A549 (cell line): ENCODE data around the gene RASSF4. TPM values are rescaled to one million over a fixed set of nuclear protein-coding genes. Genes with fewer than 3 reads are reported as not detected.
A peak's percentile ranks its signal among the peaks of the same experiment; 100 is the strongest.

Experiments
- ATAC-seq, 2 experiments: fragments of 200-7000 bp in 1 of 2; fragments of >200 bp in 1 of 2; cut with Nextera tagmentation in 1 of 2; cut with Tn5 transposase in 1 of 2; 3 replicates each; pipeline versions ENCODE4 v1.8.0 to v1.9.1; 2018 to 2020; ENCODE audit warnings: mild to moderate bottlenecking in 1 of 2, moderate library complexity in 1 of 2
- CTCF ChIA-PET: fragments of 300-600 bp; sonication (Branson Sonifier 250); formaldehyde crosslinking; extraction: SDS; loops from one replicate; lab custom pipeline; 2021; ENCODE audit warnings: antibody characterized with exemption, inconsistent platforms; lab: Yijun Ruan, JAX
- POLR2A ChIA-PET: fragments of 350-600 bp; formaldehyde crosslinking; extraction: SDS; loops from one replicate; lab custom pipeline; 2021; ENCODE audit warnings: antibody characterized with exemption, inconsistent platforms; lab: Yijun Ruan, JAX
- DNase-seq, 2 experiments: peaks; one replicate each; pipeline versions ENCODE4 v3.0.0 to v3.0.0-alpha.2; 2011 to 2016; ENCODE audit warnings: low read depth in 1 of 2, low spot score in 1 of 2
- FAIRE-seq: peaks from 2 replicates; lab custom pipeline; 2011; peaks lifted over from hg19 to GRCh38; lab: Jason Lieb, UNC
- H3K27ac ChIP-seq, 2 experiments: fragments of >200 bp; sonication (Bioruptor Twin); formaldehyde crosslinking; 3 replicates each; pipeline ENCODE4 v1.5.1; 2016 to 2017
- H3K4me1 ChIP-seq: fragments of >200 bp; sonication (Bioruptor Twin); formaldehyde crosslinking; 3 replicates; pipeline ENCODE4 v1.6.1; 2016
- H3K4me2 ChIP-seq: fragments of >200 bp; sonication (Bioruptor Twin); formaldehyde crosslinking; 3 replicates; pipeline ENCODE4 v1.6.1; 2016
- H3K4me3 ChIP-seq: fragments of >200 bp; sonication (Bioruptor Twin); formaldehyde crosslinking; 3 replicates; pipeline ENCODE4 v1.5.1; 2016
- H3K9me3 ChIP-seq: fragments of >200 bp; sonication (Bioruptor Twin); formaldehyde crosslinking; 3 replicates; pipeline ENCODE4 v1.6.1; 2016
- CEBPB ChIP-seq, 2 experiments: fragments of >200 bp in 1 of 2; sonication (Bioruptor Twin) in 1 of 2; formaldehyde crosslinking in 1 of 2; IDR thresholded peaks; 2 replicates each; pipeline ENCODE4 v1.6.1; 2012 to 2016
- CHD4 ChIP-seq: fragments of 200-600 bp; sonication (generic); IDR thresholded peaks from 2 replicates; pipeline ENCODE4 v1.6.1; 2016; ENCODE audit warnings: antibody characterized with exemption, mild to moderate bottlenecking, borderline replicate concordance
- GATA3 ChIP-seq: IDR thresholded peaks from 2 replicates; pipeline ENCODE4 v1.6.1; 2012; ENCODE audit warnings: borderline replicate concordance
- HDAC2 ChIP-seq: fragments of 200-600 bp; sonication (generic); IDR thresholded peaks from 2 replicates; pipeline ENCODE4 v1.6.1; 2016
- MAZ ChIP-seq: fragments of 150-350 bp; IDR thresholded peaks from 2 replicates; pipeline ENCODE4 v1.6.1; 2014; ENCODE audit warnings: antibody characterized with exemption, low read depth, low read length, borderline replicate concordance
- POLR2A ChIP-seq: IDR thresholded peaks from 2 replicates; pipeline ENCODE4 v1.6.1; 2012; ENCODE audit warnings: mild to moderate bottlenecking, low read length
- RAD21 ChIP-seq, 2 experiments: fragments of >200 bp in 1 of 2; sonication (Bioruptor Twin) in 1 of 2; formaldehyde crosslinking in 1 of 2; IDR thresholded peaks in 1 of 2; conservative IDR thresholded peaks in 1 of 2; 2 replicates in 1 of 2; 3 replicates in 1 of 2; pipeline ENCODE4 v1.6.1; 2012 to 2018; ENCODE audit warnings: inconsistent platforms in 1 of 2
- RCOR1 ChIP-seq: fragments of 150-350 bp; IDR thresholded peaks from 2 replicates; pipeline ENCODE4 v1.6.1; 2014; ENCODE audit warnings: antibody characterized with exemption, low read length, low read depth
- RNF2 ChIP-seq: fragments of 200-600 bp; sonication (generic); IDR thresholded peaks from 2 replicates; pipeline ENCODE4 v1.6.1; 2016; ENCODE audit warnings: low read depth, mild to moderate bottlenecking, antibody characterized with exemption, moderate library complexity, borderline replicate concordance
- SREBF2 ChIP-seq: fragments of 450-650 bp; IDR thresholded peaks from 2 replicates; pipeline ENCODE4 v1.6.1; 2014; ENCODE audit warnings: mild to moderate bottlenecking, moderate library complexity
- TFCP2L1 ChIP-seq: fragments of 250-450 bp; sonication (Bioruptor Pico); IDR thresholded peaks from 2 replicates; pipeline ENCODE4 v1.5.0; 2021; ENCODE audit warnings: mild to moderate bottlenecking
- ZC3H11A ChIP-seq: fragments of 450-650 bp; IDR thresholded peaks from 2 replicates; pipeline ENCODE4 v1.6.1; 2014; ENCODE audit warnings: antibody characterized with exemption, mild to moderate bottlenecking
- WGBS: methylation state at CpG from one replicate; pipeline ENCODE4 v1.1.6; 2017; ENCODE audit errors: missing lambda C conversion rate; 5-methylcytosine and 5-hydroxymethylcytosine counted together
- polyA plus RNA-seq, 4 experiments: library from polyadenylated mRNA; depleted of rRNA in 3 of 4; stranded (reverse); fragments of >200 nt; fragmentation: RNase III in 1 of 4; extraction: RNeasy Plus Mini Kit Qiagen cat#74134 plus additional on column Dnase treatment in 1 of 4; gene quantifications; 2 replicates in 3 of 4; 3 replicates in 1 of 4; pipeline ENCODE4 v1.2.3, GENCODE V29; 2011 to 2017
- TF ChIP-seq, protein P1 (sequence below): fragments of 200-600 bp; sonication (generic); IDR thresholded peaks from 2 replicates; pipeline ENCODE4 v1.6.1; 2016; ENCODE audit warnings: antibody characterized with exemption, mild to moderate bottlenecking, moderate library complexity
- TF ChIP-seq, protein P2 (sequence below): IDR thresholded peaks from 2 replicates; pipeline ENCODE4 v1.6.1; 2012
- TF ChIP-seq, protein P3 (sequence below): fragments of >200 bp; sonication (Bioruptor Twin); formaldehyde crosslinking; IDR thresholded peaks from 3 replicates; pipeline ENCODE4 v1.6.1; 2016

RASSF4 gene
- polyA plus RNA-seq, 2 of the 4 experiments (the other 2 are of a cell fraction), result 1.9 to 2.2 TPM

DNA sequence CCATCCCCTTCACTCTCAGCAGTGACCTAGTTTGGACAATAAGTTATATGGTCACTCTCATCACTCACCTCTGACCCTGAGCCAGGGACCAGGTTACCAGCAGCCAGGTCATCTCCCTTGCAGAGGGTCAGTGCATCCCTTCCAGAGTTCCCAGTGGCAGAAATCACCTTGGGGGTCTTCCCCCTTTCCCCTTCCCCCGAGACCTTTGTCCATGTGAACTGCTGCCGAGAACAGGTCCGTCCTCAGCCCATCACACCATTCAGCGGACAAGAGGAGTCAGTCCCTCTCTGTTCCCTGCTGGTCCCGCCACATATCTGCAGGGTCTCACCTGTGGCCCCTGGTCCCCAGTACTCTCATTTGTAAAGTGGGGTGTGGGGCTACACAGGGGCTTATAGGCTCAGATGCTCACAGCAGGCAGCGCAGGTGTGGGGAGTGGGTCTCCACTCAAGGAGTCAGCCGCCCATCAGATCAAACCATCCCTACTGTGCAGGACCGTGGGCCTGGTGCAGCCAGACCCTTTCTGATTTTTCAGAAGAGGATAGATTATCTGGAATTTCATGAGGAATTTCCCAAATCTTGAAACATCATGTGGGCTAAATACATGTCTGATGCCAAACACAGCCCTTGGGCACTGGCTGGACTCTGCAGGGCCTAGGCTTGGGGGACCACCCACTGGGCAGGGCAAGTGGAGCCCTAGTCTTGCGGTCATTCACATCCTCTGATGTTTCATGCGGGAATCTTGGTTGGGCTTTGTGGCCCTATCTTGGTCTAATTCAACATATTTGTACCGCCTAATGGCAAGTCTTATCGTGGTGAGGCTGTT, 12.5 kb downstream of the RASSF4 start (continued):
- TF ChIP-seq, protein P1, sequence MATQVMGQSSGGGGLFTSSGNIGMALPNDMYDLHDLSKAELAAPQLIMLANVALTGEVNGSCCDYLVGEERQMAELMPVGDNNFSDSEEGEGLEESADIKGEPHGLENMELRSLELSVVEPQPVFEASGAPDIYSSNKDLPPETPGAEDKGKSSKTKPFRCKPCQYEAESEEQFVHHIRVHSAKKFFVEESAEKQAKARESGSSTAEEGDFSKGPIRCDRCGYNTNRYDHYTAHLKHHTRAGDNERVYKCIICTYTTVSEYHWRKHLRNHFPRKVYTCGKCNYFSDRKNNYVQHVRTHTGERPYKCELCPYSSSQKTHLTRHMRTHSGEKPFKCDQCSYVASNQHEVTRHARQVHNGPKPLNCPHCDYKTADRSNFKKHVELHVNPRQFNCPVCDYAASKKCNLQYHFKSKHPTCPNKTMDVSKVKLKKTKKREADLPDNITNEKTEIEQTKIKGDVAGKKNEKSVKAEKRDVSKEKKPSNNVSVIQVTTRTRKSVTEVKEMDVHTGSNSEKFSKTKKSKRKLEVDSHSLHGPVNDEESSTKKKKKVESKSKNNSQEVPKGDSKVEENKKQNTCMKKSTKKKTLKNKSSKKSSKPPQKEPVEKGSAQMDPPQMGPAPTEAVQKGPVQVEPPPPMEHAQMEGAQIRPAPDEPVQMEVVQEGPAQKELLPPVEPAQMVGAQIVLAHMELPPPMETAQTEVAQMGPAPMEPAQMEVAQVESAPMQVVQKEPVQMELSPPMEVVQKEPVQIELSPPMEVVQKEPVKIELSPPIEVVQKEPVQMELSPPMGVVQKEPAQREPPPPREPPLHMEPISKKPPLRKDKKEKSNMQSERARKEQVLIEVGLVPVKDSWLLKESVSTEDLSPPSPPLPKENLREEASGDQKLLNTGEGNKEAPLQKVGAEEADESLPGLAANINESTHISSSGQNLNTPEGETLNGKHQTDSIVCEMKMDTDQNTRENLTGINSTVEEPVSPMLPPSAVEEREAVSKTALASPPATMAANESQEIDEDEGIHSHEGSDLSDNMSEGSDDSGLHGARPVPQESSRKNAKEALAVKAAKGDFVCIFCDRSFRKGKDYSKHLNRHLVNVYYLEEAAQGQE, result no peak
- no peak for TF ChIP-seq GATA3
- TF ChIP-seq SREBF2, result no peak
- TF ChIP-seq HDAC2, result no peak
- TF ChIP-seq, protein P2, sequence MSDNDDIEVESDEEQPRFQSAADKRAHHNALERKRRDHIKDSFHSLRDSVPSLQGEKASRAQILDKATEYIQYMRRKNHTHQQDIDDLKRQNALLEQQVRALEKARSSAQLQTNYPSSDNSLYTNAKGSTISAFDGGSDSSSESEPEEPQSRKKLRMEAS, result no peak
- TF ChIP-seq MAZ, result no peak

DNA sequence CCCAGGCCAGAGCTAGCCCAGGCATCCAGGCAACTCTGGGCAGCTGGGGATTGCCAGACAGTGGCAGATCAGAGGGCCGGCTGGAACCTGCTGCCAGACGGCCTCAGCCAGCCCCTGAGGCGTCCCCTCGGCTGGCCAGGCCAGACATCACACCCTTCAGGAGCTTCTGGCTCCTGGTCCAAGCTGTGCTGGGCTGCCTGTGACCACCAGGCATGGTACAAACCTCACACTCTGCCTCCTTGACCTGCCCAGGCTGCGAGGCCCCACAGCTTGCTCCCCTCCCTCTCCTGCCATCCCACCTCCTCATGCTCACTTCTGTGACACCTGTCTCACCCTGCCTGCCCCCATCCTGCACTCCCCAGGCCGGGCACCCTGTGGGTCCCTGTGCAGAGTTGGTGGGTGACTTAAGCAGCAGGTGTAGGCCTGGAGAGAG, 13.3 kb downstream of the RASSF4 start:
- H3K4me1 ChIP-seq, result peaks cover 14% of the 10 kb centered on the region
- no peaks in the 10 kb centered on the region for H3K9me3 ChIP-seq
- H3K4me3 ChIP-seq, result no peak overlapping the region
- TF ChIP-seq RNF2 (no peak), CHD4 (no peak), MAZ (no peak), ZC3H11A (no peak)
- FAIRE-seq, result no peak
- CTCF ChIA-PET, result interaction anchor here (0.6 to 9.7 kb wide), 6 partner anchors 9 to 1653 kb away, joined by 3 to 69 read pairs (median 4); no protein-coding TSS in a partner anchor
- H3K27ac ChIP-seq, result no peak overlapping the region
- 68% methylated on average over 6 of the region's 6 CpGs for WGBS
- DNase-seq, result no peak
- H3K4me2 ChIP-seq, result no peak overlapping the region
- no peak for ATAC-seq
- POLR2A ChIA-PET, result interaction anchor here (1.4 kb wide), 1 partner anchor 13 kb away, joined by 5 read pairs; the partner anchor contains the start of gene RASSF4

DNA sequence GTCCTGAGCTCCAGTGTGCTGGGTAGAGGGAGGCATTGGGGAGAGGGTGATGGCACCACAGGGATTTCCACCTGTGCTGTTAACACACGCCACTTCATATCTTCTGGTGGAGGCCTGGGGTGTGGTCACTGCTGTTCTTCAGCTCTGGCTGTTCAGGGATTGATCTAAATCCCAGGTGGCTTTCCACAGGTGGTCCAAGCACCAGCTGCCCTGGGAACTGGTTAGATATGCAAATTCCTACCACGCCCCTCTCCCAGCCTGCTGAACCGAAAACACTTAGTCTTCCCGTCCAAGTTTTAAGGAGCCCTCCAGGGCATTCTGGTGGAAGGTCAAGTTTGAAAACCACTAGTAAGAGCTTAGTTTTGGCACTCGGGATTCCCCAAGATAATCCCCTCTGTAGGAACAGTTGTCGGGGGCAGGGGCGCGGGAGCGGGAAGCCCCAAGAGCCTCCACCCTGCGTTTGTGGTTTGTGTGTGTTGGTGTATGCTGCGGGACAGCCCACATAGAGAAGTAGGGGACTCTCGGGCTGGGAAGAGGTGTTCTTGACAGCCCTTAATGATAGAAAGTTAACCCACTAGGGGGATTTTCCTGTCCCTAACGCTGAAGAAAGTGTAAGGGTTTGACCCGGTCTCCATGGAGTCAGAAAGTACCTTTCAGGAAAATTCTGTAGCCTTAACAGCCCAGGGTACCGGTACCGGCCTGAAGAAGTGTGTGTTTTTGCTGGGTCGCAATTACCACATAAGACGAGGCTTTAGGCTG, 13.9 kb downstream of the RASSF4 start:
- no peak for TF ChIP-seq MAZ
- DNase-seq (no peak), FAIRE-seq (no peak), ATAC-seq (no peak)
- H3K4me2 ChIP-seq, result no peak overlapping the region
- POLR2A ChIA-PET, result interaction anchor here (0.6 to 1.4 kb wide), 2 partner anchors 9 to 14 kb away, joined by 3 to 5 read pairs; partner anchors contain the start of gene RASSF4
- 95% methylated on average over 17 of the region's 18 CpGs for WGBS
- CTCF ChIA-PET, result interaction anchor here (0.6 to 9.7 kb wide), 11 partner anchors 7 to 1653 kb away, joined by 3 to 69 read pairs (median 4); no protein-coding TSS in a partner anchor
- H3K4me1 ChIP-seq, result peaks cover 20% of the 10 kb centered on the region
- peak overlapping the region in 1 of 2 experiments; percentile 90; a peak in 3 of 6 replicates for H3K27ac ChIP-seq
- H3K4me3 ChIP-seq, result no peak overlapping the region
- no peaks in the 10 kb centered on the region for H3K9me3 ChIP-seq

DNA sequence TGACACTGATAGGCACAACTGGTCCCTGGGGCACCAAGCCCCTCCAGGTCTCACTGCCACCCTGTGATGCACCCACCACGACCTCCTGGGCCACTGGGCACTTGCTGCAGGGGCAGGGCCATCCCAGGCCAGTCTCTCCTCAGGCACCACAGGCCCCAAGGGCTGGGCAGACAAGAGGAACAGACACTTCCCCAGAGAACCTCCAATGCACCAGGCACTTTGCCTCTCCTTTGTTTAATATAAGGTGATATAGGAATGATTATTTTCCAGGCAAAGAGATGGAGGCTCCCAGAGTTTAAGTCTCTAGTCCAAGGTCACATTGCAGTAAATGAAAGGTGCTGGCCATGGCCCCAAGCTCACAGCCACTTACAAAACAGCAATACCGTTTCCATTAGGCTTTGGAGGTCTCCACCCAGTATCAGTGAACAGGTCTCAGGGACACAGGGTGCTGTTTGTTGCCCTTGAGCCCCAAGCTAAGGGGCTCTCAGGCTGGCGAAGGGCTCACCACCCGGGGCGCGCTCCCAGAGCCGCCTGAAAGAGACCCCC, 14.6 kb downstream of the RASSF4 start:
- no peak for FAIRE-seq
- WGBS, result 55% methylated on average over 6 of the region's 7 CpGs
- Histone ChIP-seq H3K4me3 (peak overlapping the region; percentile 47), H3K4me2 (peak overlapping the region; percentile 83), H3K4me1 (peaks cover 26% of the 10 kb centered on the region), H3K9me3 (no peaks in the 10 kb centered on the region), H3K27ac (peak overlapping the region; percentile 76 to 90)
- POLR2A ChIA-PET, result interaction anchor here (0.6 to 1.4 kb wide), 2 partner anchors 10 to 15 kb away, joined by 3 to 5 read pairs; partner anchors contain the start of gene RASSF4
- DNase-seq, result no peak
- CTCF ChIA-PET, result interaction anchor here (0.8 to 9.7 kb wide), 9 partner anchors 8 to 117 kb away, joined by 3 to 69 read pairs (median 5); no protein-coding TSS in a partner anchor
- TF ChIP-seq CEBPB (IDR thresholded peaks at IDR 0.05) (no peak), RCOR1 (no peak), POLR2A (no peak), HDAC2 (no peak), TFCP2L1 (no peak), RAD21 (conservative IDR thresholded peaks at IDR 0.05 in 1 of 2, IDR thresholded peaks at IDR 0.05 in 1 of 2) (no peak)
- TF ChIP-seq, protein P3, sequence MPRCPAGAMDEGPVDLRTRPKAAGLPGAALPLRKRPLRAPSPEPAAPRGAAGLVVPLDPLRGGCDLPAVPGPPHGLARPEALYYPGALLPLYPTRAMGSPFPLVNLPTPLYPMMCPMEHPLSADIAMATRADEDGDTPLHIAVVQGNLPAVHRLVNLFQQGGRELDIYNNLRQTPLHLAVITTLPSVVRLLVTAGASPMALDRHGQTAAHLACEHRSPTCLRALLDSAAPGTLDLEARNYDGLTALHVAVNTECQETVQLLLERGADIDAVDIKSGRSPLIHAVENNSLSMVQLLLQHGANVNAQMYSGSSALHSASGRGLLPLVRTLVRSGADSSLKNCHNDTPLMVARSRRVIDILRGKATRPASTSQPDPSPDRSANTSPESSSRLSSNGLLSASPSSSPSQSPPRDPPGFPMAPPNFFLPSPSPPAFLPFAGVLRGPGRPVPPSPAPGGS, result no peak
- no peak for ATAC-seq
